Activated T-cell treated with anti-CD3 and anti-CD28 coated beads, Interleukin-2, amount 50 U/mL, for 24 hours (primary cell): Measurements from ENCODE around the gene OPN1MW.
A peak's percentile ranks its signal among the peaks of the same experiment; 100 is the strongest.
"Not testable (repeated sequence)": the region's sequence is repeated elsewhere in the genome, so short reads cannot be mapped to it uniquely, and the experiment has no call there.

ENCODE experiments used
- DNase-seq: peaks from one replicate; pipeline ENCODE4 v3.0.0-alpha.2; 2020
- H3K27ac Mint-ChIP-seq: 2 replicates; pipeline ENCODE4 v1.8.0; 2020; ENCODE audit warnings: mild to moderate bottlenecking, mixed read lengths
- H3K27me3 Mint-ChIP-seq: 2 replicates; pipeline ENCODE4 v1.8.0; 2020; ENCODE audit warnings: mixed read lengths
- H3K36me3 Mint-ChIP-seq: 2 replicates; pipeline ENCODE4 v1.8.0; 2020; ENCODE audit warnings: low read depth, mixed read lengths
- H3K4me1 Mint-ChIP-seq: 2 replicates; pipeline ENCODE4 v1.8.0; 2020; ENCODE audit warnings: low read depth, mixed read lengths
- H3K4me3 Mint-ChIP-seq: 2 replicates; pipeline ENCODE4 v1.8.0; 2020; ENCODE audit warnings: mild to moderate bottlenecking, moderate library complexity, mixed read lengths
- H3K9me3 Mint-ChIP-seq: 2 replicates; pipeline ENCODE4 v1.8.0; 2020; ENCODE audit warnings: mixed read lengths

Gene OPN1MW

DNA sequence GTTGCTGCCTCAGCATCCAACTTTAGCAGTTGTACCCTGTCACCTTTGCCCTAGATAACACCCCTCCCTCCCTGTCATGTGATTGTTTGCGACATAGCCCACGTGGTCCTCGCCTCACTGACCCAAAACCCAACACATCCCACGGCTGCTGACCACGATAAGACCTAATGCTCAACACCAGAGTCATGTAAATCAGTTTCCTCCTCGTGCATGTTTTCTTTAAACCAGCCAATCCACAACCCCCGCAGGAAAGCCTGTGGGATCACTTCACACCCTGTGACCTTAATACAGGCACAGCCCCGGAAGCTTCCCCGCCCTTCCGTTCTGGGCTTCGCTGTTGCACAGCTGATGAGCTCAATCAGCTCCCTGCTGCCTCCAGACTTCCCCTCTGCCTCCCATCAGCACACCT lies 9.9 kb upstream of the OPN1MW start:
- H3K4me3 Mint-ChIP-seq, DNase-seq, H3K4me1 Mint-ChIP-seq, H3K27ac Mint-ChIP-seq, H3K9me3 Mint-ChIP-seq, H3K36me3 Mint-ChIP-seq, H3K27me3 Mint-ChIP-seq: not testable (repeated sequence)

DNA sequence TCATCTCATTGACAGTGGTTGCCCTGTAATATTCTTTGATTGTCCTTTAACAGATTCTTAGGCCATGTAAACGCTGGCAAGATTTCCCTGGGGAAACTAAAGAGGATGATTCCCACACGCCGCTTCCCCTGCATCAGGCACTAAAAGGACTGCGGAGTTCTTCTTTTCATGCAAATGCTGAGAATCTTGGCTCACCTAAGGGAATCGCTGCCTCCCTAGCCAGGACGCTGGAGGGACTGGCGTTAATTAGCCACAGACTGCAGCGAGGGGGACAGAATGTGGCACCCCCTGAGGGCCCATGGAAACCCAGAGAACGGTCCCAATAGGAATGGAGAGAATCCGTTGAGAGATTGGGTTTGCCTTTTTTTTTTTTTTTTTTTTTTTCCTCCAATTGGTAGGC lies 8.0 kb upstream of the OPN1MW start:
- not testable (repeated sequence) for H3K4me1 Mint-ChIP-seq

DNA sequence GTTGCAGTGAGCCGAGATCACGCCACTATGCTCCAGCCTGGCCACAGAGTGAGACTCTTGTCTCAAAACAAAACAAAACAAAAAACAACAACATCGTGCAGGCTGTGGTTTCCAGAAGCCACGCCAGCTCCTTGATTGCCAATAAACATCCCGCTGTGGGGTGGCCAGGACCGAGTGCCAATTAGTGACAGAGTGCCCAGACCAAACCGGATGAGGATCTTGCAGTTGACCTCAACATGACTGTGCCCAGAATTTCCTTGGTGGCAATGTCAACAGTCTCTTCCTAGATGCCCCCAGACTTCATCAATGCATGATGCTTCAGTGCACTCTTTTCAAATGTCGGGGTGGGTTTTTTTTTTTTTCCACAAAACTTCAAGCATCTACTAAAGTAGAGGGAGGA lies 1.4 kb downstream of the OPN1MW start:
- H3K27me3 Mint-ChIP-seq, H3K4me3 Mint-ChIP-seq, H3K36me3 Mint-ChIP-seq, H3K9me3 Mint-ChIP-seq, H3K4me1 Mint-ChIP-seq, DNase-seq, H3K27ac Mint-ChIP-seq: not testable (repeated sequence)

More for the DNA sequence above, 8.0 kb upstream of the OPN1MW start:
- H3K27ac Mint-ChIP-seq, H3K36me3 Mint-ChIP-seq, DNase-seq, H3K4me3 Mint-ChIP-seq, H3K9me3 Mint-ChIP-seq, H3K27me3 Mint-ChIP-seq: not testable (repeated sequence)

DNA sequence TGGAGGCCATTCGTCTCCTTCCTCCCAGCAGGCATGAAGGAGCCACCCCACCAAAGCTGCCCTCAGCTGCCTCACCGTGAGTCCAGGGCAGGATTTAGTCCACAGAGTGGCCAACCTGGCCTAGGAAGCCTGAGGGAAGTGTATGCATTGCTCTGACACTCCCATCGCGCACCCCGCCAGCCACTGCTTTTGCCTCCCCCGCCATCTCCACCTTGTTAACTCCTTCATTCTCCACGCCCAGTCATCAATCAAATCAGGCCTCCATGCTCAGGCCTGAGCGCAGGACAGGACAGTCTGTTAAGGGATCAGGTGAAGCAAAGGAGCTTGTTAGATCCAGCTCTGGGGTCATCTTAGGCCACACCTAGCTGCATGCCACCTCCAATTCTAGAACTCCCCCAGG lies 10.4 kb downstream of the OPN1MW start:
- not testable (repeated sequence) for H3K4me3 Mint-ChIP-seq, H3K4me1 Mint-ChIP-seq, H3K27me3 Mint-ChIP-seq, DNase-seq, H3K27ac Mint-ChIP-seq, H3K36me3 Mint-ChIP-seq, H3K9me3 Mint-ChIP-seq

DNA sequence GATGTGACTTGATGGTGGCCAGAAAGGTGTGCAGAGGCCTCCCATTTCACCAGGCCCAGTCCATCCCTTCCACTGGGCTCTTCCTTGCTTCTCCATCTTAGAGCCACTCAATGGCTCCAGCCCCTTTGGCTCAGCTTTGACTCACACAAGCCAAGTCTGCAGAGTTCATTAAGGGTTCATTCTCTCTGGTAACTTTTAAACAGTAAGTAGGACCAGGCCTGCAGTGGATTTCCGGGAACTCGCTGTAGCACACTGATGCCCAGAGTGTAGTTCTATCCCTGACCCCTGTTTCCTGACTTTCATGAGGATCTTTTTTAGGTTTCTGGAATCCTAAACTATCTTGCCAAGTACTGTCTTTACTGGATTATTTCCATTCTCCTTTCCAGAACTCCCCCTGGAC lies 11.9 kb downstream of the OPN1MW start:
- DNase-seq, H3K4me3 Mint-ChIP-seq, H3K36me3 Mint-ChIP-seq, H3K27ac Mint-ChIP-seq, H3K27me3 Mint-ChIP-seq, H3K9me3 Mint-ChIP-seq, H3K4me1 Mint-ChIP-seq: not testable (repeated sequence)

DNA sequence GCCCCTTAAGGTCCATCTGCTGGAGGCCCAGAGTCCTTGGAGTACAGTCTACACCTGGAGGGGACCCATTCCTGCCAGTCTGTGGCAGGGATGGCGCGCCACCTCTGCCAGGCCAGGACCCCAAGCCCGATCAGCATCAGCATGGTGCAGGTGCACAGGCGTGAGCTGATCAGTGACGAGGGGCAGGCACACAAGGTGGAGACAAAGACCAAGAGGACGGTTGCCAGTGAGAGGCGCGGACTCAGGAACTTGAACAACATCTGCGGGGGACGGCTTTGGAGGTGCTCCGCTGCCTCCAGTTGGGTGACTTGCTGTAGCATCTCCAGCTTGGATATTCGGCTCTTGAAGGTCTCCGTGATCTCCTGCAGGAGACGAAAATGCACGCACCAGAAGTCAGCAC lies 14.1 kb downstream of the OPN1MW start:
- not testable (repeated sequence) for DNase-seq, H3K4me3 Mint-ChIP-seq, H3K9me3 Mint-ChIP-seq, H3K27me3 Mint-ChIP-seq, H3K36me3 Mint-ChIP-seq, H3K4me1 Mint-ChIP-seq, H3K27ac Mint-ChIP-seq

DNA sequence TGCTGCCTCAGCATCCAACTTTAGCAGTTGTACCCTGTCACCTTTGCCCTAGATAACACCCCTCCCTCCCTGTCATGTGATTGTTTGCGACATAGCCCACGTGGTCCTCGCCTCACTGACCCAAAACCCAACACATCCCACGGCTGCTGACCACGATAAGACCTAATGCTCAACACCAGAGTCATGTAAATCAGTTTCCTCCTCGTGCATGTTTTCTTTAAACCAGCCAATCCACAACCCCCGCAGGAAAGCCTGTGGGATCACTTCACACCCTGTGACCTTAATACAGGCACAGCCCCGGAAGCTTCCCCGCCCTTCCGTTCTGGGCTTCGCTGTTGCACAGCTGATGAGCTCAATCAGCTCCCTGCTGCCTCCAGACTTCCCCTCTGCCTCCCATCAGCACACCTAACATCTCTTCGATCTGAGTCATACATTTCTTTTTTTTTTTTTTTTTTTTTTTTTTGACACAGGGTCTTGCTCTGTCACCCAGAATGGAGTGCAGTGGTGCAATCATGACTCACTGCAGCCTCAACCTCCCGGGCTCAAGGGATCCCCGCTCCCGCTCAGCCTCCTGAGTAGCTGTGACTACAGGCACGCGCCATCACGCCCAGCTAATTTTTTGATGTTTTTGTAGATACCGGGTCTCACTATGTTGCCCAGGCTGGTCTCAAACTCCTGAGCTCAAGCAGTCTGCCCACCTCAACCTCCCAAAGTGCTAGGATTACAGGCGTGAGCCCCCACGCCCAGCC lies 27.4 kb downstream of the OPN1MW start:
- not testable (repeated sequence) for H3K27ac Mint-ChIP-seq, H3K9me3 Mint-ChIP-seq, H3K4me3 Mint-ChIP-seq, DNase-seq, H3K4me1 Mint-ChIP-seq, H3K27me3 Mint-ChIP-seq, H3K36me3 Mint-ChIP-seq

DNA sequence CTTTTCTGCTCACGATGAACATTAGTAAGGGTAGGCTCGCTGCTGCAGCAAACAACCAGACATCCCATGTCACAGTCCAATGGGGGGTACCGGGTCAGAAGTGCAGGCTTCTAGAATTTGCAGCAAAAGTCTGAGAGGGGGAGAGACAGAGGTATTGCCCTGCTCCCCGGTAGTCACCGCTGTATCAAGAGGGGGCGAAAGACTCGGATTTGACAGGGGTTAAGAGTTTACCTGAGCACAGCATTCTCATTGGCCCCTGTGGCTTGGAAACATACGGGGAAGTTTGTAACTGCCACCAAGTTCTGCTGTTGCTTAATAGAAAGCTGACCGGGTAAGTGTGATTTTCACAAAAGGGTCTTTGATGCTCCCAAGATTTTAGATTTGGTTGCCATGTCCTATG lies 28.7 kb downstream of the OPN1MW start:
- not testable (repeated sequence) for H3K9me3 Mint-ChIP-seq, H3K27ac Mint-ChIP-seq, H3K36me3 Mint-ChIP-seq, H3K4me3 Mint-ChIP-seq, H3K4me1 Mint-ChIP-seq, DNase-seq, H3K27me3 Mint-ChIP-seq

DNA sequence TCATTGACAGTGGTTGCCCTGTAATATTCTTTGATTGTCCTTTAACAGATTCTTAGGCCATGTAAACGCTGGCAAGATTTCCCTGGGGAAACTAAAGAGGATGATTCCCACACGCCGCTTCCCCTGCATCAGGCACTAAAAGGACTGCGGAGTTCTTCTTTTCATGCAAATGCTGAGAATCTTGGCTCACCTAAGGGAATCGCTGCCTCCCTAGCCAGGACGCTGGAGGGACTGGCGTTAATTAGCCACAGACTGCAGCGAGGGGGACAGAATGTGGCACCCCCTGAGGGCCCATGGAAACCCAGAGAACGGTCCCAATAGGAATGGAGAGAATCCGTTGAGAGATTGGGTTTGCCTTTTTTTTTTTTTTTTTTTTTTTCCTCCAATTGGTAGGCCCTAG lies 29.1 kb downstream of the OPN1MW start:
- DNase-seq: not testable (repeated sequence)

DNA sequence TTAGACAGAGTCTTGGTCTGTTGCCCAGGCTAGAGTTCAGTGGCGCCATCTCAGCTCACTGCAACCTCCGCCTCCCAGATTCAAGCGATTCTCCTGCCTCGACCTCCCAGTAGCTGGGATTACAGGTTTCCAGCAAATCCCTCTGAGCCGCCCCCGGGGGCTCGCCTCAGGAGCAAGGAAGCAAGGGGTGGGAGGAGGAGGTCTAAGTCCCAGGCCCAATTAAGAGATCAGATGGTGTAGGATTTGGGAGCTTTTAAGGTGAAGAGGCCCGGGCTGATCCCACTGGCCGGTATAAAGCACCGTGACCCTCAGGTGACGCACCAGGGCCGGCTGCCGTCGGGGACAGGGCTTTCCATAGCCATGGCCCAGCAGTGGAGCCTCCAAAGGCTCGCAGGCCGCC lies 37.1 kb downstream of the OPN1MW start, which contains the start of gene OPN1MW2:
OPN1MW2 (plus strand) TSS at position 301 of the 400 bp plus-strand sequence; CDS start at position 361, 60 bp downstream.
- H3K27ac Mint-ChIP-seq, H3K36me3 Mint-ChIP-seq, H3K4me1 Mint-ChIP-seq, DNase-seq, H3K4me3 Mint-ChIP-seq, H3K27me3 Mint-ChIP-seq, H3K9me3 Mint-ChIP-seq: not testable (repeated sequence)

More for the DNA sequence above, 29.1 kb downstream of the OPN1MW start:
- H3K27ac Mint-ChIP-seq, H3K36me3 Mint-ChIP-seq, H3K4me3 Mint-ChIP-seq, H3K27me3 Mint-ChIP-seq, H3K4me1 Mint-ChIP-seq, H3K9me3 Mint-ChIP-seq: not testable (repeated sequence)

DNA sequence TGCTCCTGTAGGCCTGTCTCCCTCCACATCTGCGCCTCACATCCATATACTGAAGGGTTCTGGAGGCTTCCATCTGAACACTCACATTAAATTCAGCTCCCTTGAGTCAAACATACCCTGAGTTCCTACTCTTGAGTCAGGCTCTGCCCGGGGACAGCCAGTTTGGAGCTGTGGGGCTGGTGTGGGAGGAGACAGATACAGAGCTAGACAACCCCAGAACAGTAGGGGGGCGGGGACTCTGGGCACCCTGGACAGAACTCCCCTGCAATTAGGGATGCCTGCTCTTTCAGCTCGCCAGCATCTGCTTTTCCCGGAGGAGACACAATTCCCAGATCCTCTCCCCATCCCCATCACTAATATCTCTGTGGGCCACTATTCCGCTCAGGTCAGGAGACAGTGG lies 42.9 kb downstream of the OPN1MW start:
- H3K4me1 Mint-ChIP-seq, H3K27me3 Mint-ChIP-seq, H3K27ac Mint-ChIP-seq, H3K9me3 Mint-ChIP-seq, H3K36me3 Mint-ChIP-seq, H3K4me3 Mint-ChIP-seq, DNase-seq: not testable (repeated sequence)

DNA sequence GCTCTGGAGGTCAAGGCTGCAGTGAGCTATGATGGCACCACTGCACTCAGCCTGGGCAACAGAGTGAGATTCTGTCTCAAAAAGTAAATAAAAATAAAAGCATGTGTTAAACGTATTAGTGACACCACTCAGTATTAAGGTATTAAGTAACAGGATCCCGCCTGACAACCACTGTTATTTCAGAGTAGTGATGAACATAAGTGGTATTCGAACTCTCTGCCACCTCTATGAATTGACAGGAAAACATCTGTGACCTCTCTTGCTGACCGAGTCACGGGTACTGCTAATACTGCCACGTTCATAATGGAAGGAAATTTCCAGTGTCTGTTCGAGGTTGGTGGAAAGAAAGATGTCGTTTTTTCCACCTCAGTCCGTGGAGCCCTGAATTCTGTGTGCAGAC lies 44.3 kb downstream of the OPN1MW start:
- not testable (repeated sequence) for H3K4me3 Mint-ChIP-seq, DNase-seq, H3K27ac Mint-ChIP-seq, H3K4me1 Mint-ChIP-seq, H3K36me3 Mint-ChIP-seq, H3K9me3 Mint-ChIP-seq, H3K27me3 Mint-ChIP-seq

DNA sequence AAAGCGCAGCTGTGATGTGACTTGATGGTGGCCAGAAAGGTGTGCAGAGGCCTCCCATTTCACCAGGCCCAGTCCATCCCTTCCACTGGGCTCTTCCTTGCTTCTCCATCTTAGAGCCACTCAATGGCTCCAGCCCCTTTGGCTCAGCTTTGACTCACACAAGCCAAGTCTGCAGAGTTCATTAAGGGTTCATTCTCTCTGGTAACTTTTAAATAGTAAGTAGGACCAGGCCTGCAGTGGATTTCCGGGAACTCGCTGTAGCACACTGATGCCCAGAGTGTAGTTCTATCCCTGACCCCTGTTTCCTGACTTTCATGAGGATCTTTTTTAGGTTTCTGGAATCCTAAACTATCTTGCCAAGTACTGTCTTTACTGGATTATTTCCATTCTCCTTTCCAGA lies 49.0 kb downstream of the OPN1MW start:
- H3K4me3 Mint-ChIP-seq, H3K27ac Mint-ChIP-seq, H3K4me1 Mint-ChIP-seq, H3K9me3 Mint-ChIP-seq, H3K27me3 Mint-ChIP-seq, H3K36me3 Mint-ChIP-seq, DNase-seq: not testable (repeated sequence)

DNA sequence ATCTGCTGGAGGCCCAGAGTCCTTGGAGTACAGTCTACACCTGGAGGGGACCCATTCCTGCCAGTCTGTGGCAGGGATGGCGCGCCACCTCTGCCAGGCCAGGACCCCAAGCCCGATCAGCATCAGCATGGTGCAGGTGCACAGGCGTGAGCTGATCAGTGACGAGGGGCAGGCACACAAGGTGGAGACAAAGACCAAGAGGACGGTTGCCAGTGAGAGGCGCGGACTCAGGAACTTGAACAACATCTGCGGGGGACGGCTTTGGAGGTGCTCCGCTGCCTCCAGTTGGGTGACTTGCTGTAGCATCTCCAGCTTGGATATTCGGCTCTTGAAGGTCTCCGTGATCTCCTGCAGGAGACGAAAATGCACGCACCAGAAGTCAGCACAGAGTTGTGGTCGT lies 51.2 kb downstream of the OPN1MW start:
- not testable (repeated sequence) for H3K4me1 Mint-ChIP-seq, H3K27ac Mint-ChIP-seq, H3K4me3 Mint-ChIP-seq, H3K36me3 Mint-ChIP-seq, H3K27me3 Mint-ChIP-seq, H3K9me3 Mint-ChIP-seq, DNase-seq

DNA sequence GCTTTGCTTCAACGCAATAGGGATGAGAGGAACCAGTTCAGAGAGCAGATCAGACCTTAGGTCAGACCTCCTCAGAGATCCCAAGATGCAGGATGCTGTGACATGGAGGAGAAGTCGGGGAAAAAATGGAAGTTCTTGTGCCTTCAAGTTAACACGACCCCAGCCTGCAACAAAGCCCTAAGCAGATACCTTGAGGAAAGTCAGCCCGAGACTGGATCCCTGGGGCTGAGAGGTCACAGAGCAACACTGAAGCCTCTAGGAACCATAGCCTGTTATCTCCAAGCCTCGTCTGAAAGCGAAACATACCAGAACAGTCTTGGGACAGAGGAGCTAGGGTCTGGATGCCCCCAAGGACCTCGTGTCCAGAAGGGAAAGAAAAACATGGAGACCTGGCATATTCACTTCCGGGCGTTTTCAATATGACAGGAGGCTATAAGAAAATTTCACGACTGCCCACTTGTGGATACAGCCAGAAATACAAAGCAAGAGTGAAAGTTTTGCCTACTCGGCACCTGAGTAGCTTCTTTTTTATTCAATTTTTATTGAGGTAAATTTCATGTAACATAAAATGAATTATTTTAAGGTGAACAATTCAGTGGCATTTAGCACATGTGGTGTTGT lies 56.7 kb downstream of the OPN1MW start:
- H3K9me3 Mint-ChIP-seq, H3K4me3 Mint-ChIP-seq, H3K27ac Mint-ChIP-seq, H3K36me3 Mint-ChIP-seq, H3K27me3 Mint-ChIP-seq, H3K4me1 Mint-ChIP-seq: not testable (repeated sequence)
- peak; percentile 22 for DNase-seq
